NCI-H1105 (cell line): ENCODE data around the gene DHRS4L2.
"Not testable (repeated sequence)": the region's sequence is repeated elsewhere in the genome, so short reads cannot be mapped to it uniquely, and the experiment has no call there.

Source experiments
- DNase-seq: peaks from one replicate; lab custom pipeline; 2025; lab: John Stamatoyannopoulos, UW

Gene DHRS4L2

DNA sequence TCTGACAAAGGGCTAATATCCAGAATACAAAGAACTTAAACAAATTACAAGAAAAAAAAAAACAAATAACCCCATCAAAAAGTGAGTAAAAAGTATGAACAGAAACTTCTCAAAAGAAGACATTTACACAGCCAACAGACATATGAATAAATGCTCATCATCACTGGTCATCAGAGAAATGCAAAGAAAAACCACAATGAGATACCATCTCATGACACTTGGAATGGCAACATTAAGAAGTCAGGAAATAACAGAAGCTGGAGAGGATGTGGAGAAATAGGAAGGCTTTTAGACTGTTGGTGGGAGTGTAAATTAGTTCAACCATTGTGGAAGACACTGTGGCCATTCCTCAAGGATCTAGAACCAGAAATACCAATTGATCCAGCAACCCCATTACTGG, 30.2 kb downstream of the DHRS4L2 start:
- DNase-seq, result not testable (repeated sequence)

DNA sequence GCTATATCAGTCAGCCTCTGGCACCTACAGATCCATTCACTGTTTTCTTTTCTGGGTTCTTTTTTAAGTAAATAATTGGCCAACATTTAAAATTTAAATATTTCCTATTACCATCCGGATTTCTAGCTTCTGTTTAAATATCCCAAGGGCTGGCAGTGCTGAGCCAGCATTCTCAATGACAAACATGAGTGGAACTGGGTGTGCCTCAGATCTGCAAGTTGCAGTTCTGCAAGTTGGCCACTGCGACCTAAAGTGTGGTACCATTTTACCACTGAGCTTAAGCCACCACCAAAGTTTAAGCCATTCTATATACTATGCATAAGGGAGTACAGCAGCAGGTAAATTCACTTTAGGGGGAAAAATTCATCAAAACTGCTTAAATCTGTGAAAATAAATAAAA, 31.2 kb downstream of the DHRS4L2 start:
- DNase-seq, result not testable (repeated sequence)

DNA sequence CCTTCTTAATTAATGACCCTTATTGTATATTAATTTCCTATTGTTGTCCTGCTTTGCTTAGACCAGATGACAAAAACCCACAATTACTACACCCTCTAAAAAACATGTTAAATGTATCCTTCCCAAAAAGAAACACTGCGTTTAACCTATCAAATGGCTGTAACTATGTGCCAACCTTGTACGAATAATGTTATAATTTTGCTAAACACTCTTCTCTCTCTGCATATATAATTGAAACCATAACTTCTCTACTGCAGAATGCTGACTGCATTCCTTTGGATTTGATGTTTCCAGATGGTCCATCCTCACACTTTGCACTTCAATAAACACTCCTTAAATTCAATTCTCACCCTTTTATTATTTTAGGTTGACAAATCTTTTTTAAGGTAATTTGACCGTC, 31.8 kb downstream of the DHRS4L2 start:
- not testable (repeated sequence) for DNase-seq

DNA sequence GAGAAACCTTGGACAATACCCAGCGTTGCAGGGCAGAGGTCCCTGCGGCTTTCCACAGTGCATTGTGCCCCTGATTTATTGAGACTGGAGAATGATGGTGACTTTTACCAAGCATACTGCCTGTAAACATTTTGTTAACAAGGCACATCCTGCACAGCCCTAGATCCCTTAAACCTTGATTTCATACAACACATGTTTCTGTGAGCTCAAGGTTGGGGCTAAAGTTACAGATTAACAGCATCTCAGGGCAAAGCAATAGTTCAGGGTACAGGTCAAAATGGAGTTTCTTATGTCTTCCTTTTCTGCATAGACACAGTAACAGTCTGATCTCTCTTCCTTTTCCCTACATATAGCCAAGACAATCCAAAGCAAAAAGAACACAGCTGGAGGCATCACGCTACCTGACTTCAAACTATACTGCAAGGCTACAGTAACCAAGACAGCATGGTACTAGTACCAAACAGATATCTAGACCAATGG, 36.2 kb downstream of the DHRS4L2 start:
- DNase-seq, result not testable (repeated sequence)

DNA sequence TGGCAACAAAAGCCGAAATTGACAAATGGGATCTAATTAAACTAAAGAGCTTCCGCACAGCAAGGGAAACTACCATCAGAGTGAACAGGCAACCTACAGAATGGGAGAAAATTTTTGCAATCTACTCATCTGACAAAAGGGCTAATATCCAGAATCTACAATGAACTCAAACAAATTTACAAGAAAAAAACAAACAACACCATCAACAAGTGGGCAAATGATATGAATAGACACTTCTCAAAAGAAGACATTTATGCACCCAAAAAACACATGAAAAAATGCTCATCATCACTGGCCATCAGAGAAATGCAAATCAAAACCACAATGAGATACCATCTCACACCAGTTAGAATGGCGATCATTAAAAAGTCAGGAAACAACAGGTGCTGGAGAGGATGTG, 41.0 kb downstream of the DHRS4L2 start:
- not testable (repeated sequence) for DNase-seq

DNA sequence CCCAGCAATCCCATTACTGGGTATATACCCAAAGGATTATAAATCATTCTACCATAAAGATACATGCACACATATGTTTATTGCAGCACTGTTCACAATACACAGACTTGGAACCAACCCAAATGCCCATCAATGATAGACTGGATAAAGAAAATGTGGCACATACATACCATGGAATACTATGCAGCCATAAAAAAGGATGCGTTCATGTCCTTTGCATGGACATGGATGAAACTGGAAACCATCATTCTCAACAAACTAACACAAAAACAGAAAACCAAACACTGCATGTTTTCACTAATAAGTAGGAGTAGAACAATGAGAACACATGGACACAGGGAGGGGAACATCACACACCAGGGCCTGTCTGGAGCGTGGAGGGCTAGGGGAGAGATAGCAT, 42.6 kb downstream of the DHRS4L2 start:
- DNase-seq, result not testable (repeated sequence)

DNA sequence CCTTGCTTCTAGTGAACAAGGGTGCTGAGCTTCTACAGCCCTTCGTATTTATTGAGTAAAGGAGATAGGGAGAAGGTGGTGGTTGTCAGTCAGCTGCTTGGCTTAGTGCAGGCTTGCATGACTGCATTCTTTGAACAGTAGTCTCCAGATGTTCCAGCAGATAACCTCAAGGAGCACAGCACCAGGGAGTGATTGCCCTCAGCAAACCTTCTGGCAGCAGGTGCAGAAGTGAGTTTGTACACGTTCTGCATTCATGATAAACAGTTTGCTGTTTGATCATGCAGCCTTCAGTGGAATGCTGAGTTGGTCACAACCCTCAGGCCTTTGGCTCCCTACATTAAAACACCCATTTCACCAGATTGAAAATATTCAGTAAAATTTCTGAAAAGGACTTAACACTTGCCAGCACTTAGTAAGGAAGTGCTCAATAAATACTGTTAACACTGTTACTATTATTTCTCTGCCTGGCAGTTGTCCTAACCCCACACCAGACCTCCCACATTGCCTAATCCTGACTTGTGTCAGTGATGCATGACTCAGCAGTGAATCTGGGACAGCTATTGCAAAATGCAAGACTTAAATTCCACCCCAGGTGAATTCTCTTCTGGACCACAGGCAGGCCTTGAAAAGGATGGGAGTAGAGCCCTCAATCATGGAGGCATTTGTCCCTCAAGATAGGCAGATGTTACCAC, 44.1 kb downstream of the DHRS4L2 start:
- DNase-seq, result no peak

DNA sequence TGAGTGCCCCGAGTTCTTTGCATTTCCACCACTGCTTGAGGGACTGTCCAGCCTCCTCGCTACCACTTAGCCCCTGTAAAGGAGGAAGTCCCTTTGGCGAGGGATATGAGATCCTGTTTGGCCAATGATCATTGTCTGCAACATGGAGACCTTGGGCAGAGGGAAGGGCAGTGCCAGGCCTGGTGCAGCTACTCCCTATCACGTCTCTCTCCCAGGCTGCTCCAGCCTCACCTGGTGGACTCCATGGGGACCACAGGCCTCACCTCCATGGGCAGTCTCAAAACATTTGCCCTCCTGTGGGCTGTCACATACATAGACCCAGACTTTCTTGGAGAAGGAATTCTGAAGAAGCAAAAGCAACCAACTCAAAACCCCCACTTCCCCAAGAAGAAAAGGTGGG, 47.0 kb downstream of the DHRS4L2 start:
- DNase-seq, result not testable (repeated sequence)

DNA sequence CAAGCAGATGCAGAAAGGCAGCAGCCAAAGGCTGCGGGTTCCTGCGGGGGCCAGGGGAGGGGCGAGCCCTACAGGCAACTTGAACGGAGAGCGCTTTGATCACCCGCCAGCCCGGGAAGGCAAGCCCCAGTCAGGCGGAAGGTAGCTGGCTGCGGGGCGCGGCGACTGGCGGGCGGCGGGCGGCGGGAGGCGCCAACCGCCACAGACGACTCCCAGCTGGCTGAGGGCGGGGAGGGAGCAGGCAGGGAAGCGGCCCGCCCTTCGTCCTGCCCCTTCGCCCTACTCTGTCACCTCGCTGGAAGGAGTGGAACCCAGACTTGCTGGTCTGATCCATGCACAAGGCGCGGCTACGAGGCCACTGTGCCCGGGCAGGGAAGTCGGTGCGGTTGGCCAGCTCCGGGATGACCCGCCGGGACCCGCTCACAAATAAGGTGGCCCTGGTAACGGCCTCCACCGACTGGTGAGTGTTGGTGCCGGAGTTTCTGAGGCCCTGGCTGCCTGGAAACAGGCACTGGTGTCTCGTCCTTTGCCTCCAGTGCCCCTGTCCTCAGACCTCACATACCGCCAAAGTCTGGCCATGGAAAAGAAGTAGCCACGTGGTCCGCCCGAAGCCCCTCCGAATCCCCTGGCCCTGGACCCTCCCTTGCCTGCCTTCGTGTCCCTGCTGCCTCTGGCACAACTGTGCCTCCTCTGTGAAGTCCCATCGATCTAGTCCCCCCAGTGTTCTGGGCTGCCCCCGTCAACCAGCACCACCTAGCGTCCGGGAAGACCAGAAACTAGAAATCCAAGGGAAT, 47.6 kb downstream of the DHRS4L2 start:
- peak; percentile 76 for DNase-seq

DNA sequence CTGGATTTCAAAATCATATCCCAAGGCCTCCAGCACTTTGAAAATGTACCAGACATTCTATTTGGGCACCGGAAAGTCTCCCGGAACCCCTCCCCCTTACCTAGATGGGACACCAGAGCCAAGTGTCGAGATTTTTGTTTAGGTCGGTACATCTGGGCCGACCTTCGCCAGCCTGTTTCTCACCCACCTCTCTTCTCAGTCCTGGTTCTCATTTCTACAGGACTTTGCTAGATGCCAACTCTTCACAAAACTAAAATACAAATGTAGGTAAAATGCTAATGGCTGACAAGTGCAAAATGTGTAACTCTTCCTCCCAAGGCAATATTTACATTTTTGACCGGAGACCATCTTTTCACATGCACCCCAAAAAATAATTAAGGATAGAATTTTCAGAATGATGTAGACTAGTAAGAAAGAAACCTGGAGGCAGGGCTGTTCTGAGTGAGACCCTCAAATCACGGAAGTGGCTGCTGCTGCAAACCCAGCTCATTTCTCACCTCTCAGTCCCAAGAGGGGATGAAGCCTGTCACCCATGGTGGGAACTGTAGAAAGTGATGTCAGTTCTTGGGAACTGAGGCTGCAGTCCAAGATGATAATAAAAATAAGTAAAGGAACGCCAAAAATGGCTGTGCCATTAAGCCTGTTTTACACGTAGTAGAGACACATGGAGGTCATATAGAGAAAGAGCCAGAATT, 48.4 kb downstream of the DHRS4L2 start:
- DNase-seq, result not testable (repeated sequence)

DNA sequence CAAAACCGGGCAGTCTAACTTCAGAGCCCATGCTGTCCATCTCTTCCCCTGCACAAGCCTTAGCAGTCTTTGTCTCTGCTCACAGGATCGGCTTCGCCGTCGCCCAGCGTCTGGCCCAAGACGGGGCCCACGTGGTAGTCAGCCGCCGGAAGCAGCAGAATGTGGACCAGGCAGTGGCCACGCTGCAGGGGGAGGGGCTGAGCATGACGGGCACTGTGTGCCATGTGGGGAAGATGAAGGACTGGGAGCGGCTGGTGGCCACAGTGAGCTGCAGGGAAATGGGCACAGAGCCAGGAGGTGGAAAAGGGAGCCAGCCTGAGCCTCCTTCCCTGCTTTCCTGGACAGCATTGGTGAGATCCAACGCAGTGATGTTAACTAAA, 48.9 kb downstream of the DHRS4L2 start:
- DNase-seq, result no peak

DNA sequence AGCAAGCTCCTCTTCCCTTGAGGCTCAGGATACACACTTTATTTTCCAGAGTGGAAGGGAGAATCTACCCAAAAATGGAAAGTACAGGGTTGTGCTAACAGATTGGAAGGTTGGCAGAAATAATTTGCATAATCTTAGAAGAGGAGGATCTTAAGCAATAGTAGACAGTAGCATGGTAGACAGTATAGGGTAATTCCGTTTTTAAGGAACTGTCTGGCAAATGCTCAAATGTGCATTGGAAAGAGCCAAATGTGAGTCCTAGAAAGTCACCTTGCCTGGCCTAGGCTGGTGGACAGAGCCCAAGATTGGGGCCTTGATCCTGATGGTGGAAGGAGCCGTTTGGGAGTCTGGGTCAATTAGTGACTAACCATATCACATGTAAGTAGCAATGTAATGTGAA, 50.0 kb downstream of the DHRS4L2 start:
- DNase-seq, result no peak

DNA sequence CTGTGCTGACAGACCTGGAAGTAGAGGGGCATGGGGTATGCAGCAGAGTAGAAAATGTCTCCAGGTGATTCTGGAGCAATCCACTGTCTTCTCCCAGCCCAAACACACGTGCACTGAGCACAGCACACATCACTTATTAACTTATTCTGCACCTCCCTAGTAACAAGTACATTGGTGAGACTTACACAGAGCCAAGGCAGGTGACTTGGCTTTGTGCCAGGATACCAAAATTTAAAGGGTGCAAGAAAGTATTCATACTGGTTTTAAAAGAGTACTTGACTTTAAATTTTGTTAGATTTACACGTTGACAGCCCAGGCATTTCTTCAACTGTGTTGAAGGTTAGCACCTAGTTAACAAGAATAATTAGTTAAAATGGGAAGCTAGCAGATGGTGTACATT, 52.0 kb downstream of the DHRS4L2 start:
- no peak for DNase-seq

DNA sequence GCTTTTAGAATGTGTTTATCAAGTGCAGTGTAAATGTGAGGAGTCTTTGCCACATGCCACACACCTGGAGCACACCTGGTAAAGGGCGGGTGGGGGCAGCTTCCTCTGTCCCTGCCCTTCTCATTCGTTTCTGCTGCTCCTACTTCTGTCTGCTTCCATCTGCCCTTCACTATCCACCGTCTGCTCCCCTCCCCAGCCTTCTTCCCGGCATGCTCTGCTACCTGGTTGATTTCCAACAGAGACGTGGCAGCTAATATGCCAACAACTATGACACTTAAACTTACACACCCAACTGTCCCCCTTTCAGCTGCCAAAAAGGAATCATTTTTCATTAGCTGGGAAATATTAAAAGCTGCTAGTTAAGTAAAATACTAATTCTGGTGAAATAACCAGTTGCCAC, 54.0 kb downstream of the DHRS4L2 start:
- DNase-seq, result no peak

DNA sequence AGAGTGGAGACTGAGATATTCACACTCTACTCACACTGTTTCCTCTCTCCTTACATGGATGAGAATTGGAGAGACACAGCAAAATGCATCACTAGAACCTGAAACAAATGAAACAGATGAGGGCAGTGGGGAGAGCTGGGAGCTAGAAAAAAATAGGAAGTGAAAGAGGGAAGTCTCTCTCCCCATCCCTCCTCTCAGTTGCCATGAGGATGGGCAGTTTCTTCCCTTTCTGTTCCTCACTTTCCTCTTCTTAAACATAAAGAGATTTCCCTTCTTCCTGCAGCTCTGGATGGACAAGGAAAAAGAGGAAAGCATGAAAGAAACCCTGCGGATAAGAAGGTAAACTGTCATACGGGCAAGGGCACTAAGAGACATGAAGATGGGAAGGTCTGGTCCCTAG, 60.3 kb downstream of the DHRS4L2 start:
- not testable (repeated sequence) for DNase-seq

DNA sequence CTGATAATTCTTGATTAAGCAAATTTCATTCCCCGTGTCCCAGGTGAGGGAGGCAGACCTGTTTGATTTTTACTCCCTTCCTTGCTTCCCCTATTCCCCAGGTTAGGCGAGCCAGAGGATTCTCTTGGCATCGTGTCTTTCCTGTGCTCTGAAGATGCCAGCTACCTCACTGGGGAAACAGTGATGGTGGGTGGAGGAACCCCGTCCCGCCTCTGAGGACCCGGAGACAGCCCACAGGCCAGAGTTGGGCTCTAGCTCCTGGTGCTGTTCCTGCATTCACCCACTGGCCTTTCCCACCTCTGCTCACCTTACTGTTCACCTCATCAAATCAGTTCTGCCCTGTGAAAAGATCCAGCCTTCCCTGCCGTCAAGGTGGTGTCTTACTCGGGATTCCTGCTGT, 62.0 kb downstream of the DHRS4L2 start:
- not testable (repeated sequence) for DNase-seq

DNA sequence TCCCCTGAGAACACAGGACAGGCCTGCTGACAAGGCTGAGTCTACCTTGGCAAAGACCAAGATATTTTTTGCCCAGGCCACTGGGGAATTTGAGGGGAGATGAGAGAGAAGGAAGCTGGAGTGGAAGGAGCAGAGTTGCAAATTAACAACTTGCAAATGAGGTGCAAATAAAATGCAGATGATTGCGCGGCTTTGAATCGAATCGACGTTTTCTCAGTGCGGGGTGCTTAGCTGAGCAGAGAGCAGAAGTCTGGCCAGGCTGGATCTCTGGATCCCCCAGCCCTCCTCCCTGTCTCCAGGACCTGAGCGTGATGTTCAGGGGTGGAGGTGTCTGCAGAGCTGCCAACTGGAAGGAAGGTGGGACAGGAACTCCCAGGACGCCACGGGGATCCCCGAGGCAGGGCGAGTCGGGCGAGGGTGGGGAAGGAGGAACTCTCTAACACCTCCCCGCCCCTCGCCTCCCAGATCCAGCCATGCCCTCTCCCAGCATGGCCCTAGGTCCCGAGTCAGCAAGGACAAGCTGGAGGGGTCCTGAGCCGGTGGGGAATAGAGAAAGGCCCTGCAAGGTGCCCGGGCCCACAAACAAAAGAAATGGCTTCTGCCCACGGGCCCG, 62.6 kb downstream of the DHRS4L2 start:
- DNase-seq, result no peak

DNA sequence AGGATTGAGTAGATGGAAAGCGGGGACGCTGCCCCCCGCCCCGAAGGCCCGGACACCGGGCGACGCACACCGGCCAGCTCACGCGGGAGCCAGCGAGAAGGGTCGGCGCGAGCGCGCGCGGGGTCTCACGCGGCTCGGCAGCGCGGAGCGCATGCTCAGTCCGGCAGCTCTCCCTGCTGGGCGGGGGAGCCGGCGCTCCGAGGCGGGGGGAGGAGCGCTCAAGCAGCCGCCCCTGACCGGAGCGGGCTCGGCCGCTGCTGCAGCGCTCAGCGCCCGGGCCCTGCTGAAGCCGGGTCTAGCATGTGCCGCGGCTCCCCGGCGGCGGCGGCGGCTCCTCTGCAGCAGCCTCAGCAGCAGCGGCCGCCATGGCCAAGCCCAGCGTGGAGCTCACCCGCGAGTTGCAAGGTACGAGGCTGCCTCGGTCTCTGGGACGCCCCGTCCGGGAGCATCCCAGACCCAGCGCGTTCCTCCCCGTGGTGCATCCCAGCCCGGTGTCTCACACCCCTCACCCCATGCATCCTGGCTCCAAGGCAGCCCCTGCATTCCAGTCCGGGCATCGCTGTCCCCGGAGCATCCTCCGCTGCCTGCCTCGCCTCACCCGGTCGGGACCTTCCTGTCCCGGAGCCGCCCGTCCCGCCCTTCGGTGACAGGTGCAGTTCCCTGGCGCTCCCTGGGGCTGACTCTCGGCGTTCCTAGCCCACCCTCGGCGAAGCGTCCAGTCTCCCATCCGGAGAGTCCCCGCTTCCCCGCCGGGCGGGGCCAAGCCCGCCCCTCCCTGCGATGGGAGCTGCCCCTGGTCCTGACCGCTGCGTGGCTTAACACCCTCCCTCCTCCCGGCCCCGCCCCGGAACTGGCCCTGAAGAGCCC, 63.3 kb downstream of the DHRS4L2 start, which contains the start of gene CARMIL3:
CARMIL3 (plus strand) TSS at position 221 of the 867 bp plus-strand sequence; CDS start at position 366, 145 bp downstream.
- DNase-seq, result peak; percentile 71

DNA sequence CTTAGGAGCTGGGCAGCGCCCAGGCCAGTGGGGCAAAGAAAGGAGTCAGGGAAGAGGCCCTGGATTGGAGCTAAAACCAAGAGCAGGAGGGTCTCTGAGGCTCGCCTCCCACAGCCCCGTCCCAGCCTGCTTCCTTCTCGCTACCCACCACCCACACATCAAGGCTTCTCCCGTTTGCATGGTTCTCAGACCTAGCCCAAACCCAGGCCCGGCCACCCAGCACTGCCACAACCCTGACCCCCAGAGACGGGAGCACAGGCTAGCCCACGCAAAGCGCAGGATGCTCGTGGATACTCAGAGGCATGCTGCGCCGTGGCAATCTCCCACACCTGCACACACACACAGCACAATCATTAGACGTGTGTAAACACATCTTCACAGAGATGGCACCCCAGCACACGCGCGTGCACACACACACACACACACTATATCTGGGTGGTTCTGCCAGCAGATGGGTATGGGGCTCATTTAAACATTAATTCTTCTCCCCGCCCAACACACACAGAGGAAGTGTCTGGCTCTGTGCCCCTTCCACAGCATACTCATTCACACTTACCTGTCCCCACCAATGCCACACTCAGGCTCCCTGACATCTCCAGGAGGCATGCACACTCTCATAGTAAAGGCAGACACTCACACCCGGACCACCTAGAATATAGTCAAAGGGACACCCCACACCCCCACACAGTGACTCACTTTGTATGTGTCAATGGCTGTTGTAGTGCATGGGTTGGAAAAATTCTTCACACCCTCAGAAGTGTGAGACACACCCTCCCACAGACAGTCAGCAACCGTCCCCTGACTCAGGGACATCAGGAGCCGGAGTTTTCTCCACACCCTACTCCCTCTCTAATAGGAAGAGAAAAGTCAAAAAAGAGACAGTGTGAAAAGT, 64.2 kb downstream of the DHRS4L2 start:
- DNase-seq, result no peak
